Neutrophil (primary cell): Measurements from ENCODE around the gene ZNF786.

Experiments
- H3K27ac ChIP-seq: fragments of 200-600 bp; sonication (generic); 2 replicates; pipeline ENCODE4 v1.5.1; 2016; ENCODE audit warnings: mild to moderate bottlenecking, moderate library complexity
- H3K27me3 ChIP-seq: fragments of 200-600 bp; sonication (generic); 2 replicates; pipeline ENCODE4 v1.6.0; 2016; ENCODE audit warnings: mild to moderate bottlenecking
- H3K36me3 ChIP-seq: fragments of 200-600 bp; sonication (generic); 2 replicates; pipeline ENCODE4 v1.5.1; 2017
- H3K4me1 ChIP-seq, 2 experiments: fragments of 200-600 bp in 1 of 2; sonication (generic) in 1 of 2; 1 replicate in 1 of 2; 2 replicates in 1 of 2; pipeline versions ENCODE4 v1.5.1 to v1.6.1; 2013 to 2016; ENCODE audit warnings: low read depth in 1 of 2, low read length in 1 of 2, mild to moderate bottlenecking in 1 of 2, moderate library complexity in 1 of 2; ENCODE audit not compliant: control insufficient read depth in 1 of 2, insufficient read depth in 1 of 2
- H3K4me3 ChIP-seq, 2 experiments: fragments of 200-600 bp in 1 of 2; sonication (generic) in 1 of 2; 1 replicate in 1 of 2; 2 replicates in 1 of 2; pipeline ENCODE4 v1.5.1; 2013 to 2016; ENCODE audit warnings: low read depth in 1 of 2, low read length in 1 of 2, mild to moderate bottlenecking in 1 of 2, moderate library complexity in 1 of 2
- H3K9me3 ChIP-seq: fragments of 200-600 bp; sonication (generic); 2 replicates; pipeline ENCODE4 v1.5.1; 2016
- CTCF ChIP-seq: fragments of 200-600 bp; sonication (generic); IDR thresholded peaks from 2 replicates; pipeline ENCODE4 v1.5.1; 2016; ENCODE audit warnings: antibody characterized with exemption

The ZNF786 gene

GRCh38 chr7:149087376-149087775, 3.1 kb downstream of the ZNF786 start:
- Histone ChIP-seq H3K4me3 (no peak overlapping the region), H3K9me3 (no peaks in the 10 kb centered on the region), H3K36me3 (no peaks in the 10 kb centered on the region), H3K27me3 (no peaks in the 10 kb centered on the region), H3K27ac (no peak overlapping the region), H3K4me1 (peaks cover 33 to 49% of the 10 kb centered on the region in 2 experiments)
- TF ChIP-seq CTCF: no peak

- Histone ChIP-seq H3K9me3 (no peaks in the 10 kb centered on the region), H3K4me3 (no peak overlapping the region), H3K4me1 (peaks cover 22 to 40% of the 10 kb centered on the region in 2 experiments), H3K36me3 (no peaks in the 10 kb centered on the region), H3K27me3 (no peaks in the 10 kb centered on the region), H3K27ac (peak overlapping the region; percentile 32)
- TF ChIP-seq CTCF: no peak
These were observed 4.7 kb downstream of the ZNF786 start for GRCh38 chr7:149085866-149086265.

- TF ChIP-seq CTCF: no peak
- no peaks in the 10 kb centered on the region for H3K36me3 ChIP-seq
- no peaks in the 10 kb centered on the region for H3K9me3 ChIP-seq
- peaks cover 12 to 34% of the 10 kb centered on the region in 2 experiments for H3K4me1 ChIP-seq
- no peak overlapping the region for H3K27ac ChIP-seq
- no peaks in the 10 kb centered on the region for H3K27me3 ChIP-seq
- H3K4me3 ChIP-seq: no peak overlapping the region
These were observed 6.1 kb downstream of the ZNF786 start for GRCh38 chr7:149084407-149084806.

- no peaks in the 10 kb centered on the region for H3K9me3 ChIP-seq
- H3K36me3 ChIP-seq: no peaks in the 10 kb centered on the region
- no peak for TF ChIP-seq CTCF
- no peak overlapping the region for H3K4me3 ChIP-seq
- H3K27ac ChIP-seq: no peak overlapping the region
- H3K27me3 ChIP-seq: no peaks in the 10 kb centered on the region
- H3K4me1 ChIP-seq: peaks cover 5 to 14% of the 10 kb centered on the region in 2 experiments
These were observed 8.6 kb downstream of the ZNF786 start for GRCh38 chr7:149081914-149082313.

- peaks cover 0 to 22% of the 10 kb centered on the region in 2 experiments for H3K4me1 ChIP-seq
- no peak overlapping the region for H3K27ac ChIP-seq
- no peaks in the 10 kb centered on the region for H3K27me3 ChIP-seq
- no peak for TF ChIP-seq CTCF
- no peak overlapping the region for H3K4me3 ChIP-seq
- H3K9me3 ChIP-seq: no peaks in the 10 kb centered on the region
- no peaks in the 10 kb centered on the region for H3K36me3 ChIP-seq
These were observed 12.9 kb downstream of the ZNF786 start for GRCh38 chr7:149077594-149077993.

GRCh38 chr7:149075286-149075685, 15.2 kb downstream of the ZNF786 start:
- Histone ChIP-seq H3K27me3 (no peaks in the 10 kb centered on the region), H3K36me3 (peaks cover 17% of the 10 kb centered on the region), H3K4me1 (peaks cover 0 to 39% of the 10 kb centered on the region in 2 experiments), H3K9me3 (no peaks in the 10 kb centered on the region), H3K27ac (no peak overlapping the region), H3K4me3 (no peak overlapping the region)
- TF ChIP-seq CTCF: no peak
